GM19452 (cell line): ENCODE results near the gene HOXA9.

ENCODE experiments used
- ATAC-seq: cut with Tn5 transposase; IDR thresholded peaks from one replicate; pipeline ENCODE4 v1.9.1; 2021; ENCODE audit not compliant: unreplicated experiment

Gene HOXA9

DNA sequence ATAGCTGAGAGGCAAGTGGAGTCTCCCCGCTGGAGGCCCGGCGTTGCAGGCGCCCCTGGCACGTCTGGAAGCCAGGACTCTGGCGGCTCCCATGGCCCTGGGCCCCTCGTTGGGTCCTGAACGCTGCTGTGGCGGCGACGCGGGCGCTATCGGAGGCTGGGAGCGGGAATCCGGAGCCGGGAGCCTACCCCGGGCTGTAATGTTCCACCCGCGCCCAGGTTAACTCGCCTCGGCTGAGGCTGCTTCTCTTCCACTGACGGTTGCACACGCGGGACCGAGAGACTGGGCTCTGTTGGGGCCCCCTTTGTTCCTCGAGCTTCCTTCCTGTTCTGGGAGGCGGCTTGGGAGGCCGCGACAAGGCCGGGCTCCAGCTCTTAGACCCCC, 20.6 kb downstream of the HOXA9 start:
- ATAC-seq = no peak

GRCh38 chr7:27143950-27144780, 21.2 kb downstream of the HOXA9 start:
- ATAC-seq = no peak

- ATAC-seq = no peak
Observed at GRCh38 chr7:27143023-27143949, 22.1 kb downstream of the HOXA9 start, which contains the start of gene HOXA5. Gene HOXA5 (minus strand): TSS chr7:27143681. CDS start chr7:27143607, 74 bp downstream.

GRCh38 chr7:27142580-27143022, 22.7 kb downstream of the HOXA9 start:
- ATAC-seq = no peak

DNA sequence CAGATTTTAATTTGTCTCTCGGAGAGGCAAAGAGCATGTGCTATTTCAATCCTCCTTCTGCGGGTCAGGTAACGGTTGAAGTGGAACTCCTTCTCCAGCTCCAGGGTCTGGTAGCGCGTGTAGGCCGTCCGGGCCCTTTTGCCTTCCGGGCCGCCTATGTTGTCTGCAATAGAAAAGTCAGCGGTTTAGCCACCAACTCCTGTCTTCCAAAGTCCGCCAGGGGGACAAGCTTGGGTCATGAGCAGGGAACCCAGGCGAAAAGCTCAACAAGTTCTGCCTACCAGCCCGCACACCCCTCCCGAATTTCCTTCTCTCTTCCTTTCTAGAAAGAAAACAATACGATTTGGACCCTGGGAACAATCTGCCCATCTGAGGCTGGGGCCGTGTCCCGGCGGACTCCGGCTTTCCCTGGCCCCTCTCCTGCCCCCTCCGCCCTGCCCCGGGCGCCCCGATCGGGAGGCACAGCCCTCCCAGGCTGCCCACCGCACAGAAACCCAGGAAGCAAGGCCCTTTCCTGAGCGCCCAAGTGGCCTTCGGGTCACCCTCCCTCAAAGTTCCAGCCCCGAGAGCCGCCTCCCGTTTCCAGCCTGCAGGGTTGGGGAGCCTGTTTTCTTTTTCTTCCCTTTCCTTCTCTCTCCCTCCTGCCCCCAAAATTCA, 23.3 kb downstream of the HOXA9 start:
- ATAC-seq = no peak

- no peak for ATAC-seq
Observed at GRCh38 chr7:27141137-27141922, 24.0 kb downstream of the HOXA9 start.

- ATAC-seq = no peak
Observed at GRCh38 chr7:27140126-27140857, 25.0 kb downstream of the HOXA9 start.

- ATAC-seq = no peak
Observed at GRCh38 chr7:27139334-27140125, 25.8 kb downstream of the HOXA9 start.

GRCh38 chr7:27138985-27139333, 26.4 kb downstream of the HOXA9 start:
- ATAC-seq = no peak

DNA sequence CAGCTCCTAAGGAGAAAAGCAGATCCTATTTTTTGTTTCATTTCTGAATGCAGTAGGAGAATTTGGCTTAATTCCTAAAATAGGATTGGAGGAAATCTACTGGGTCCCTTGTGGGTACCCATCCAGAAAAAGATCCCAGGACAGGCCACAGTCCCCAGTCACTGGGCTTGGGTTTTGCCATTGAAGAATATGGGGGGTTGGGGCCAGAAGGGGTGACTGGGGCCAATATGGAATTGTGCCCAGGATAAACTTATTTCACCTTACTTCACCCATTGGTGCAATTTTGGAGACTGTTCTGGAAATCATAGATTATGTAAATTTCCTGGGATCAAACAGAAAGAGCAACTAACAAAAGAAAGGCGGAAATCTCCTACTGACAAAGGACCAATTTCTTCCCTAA, 26.9 kb downstream of the HOXA9 start:
- ATAC-seq = no peak

DNA sequence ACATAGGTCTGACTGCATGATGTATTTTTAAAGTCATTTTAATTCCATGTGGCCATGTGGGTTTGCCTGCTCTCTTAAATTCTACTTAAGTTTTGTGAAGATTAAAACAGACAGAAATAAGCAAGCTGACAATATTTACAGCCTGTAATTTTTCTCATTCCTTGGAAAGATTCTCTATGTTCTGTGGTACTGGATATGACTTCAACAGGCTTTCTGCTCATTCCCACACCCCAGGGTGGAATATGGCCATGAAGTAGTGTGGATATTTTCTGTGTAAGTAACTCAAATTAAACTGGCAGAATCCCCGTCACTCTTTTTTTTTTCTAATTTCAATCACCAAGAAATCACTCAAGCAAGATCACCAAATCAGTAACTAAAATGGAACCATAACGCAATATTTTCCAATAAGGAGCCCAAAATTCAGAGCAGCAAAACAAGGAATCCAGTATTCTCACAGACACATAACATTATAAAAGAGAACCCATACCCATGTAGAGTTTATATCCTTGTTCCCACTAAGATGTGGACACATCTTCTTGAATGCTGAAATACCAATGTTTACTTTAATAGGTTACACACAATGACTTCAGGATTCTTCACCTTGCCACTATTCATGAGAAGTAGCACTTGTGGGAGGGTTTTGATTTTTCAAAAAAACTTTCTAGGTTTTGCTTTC, 27.6 kb downstream of the HOXA9 start:
- ATAC-seq = no peak

- ATAC-seq = no peak
Observed at GRCh38 chr7:27134392-27134791, 30.9 kb downstream of the HOXA9 start.

GRCh38 chr7:27133409-27134231, 31.7 kb downstream of the HOXA9 start:
- no peak for ATAC-seq

GRCh38 chr7:27132978-27133377, 32.4 kb downstream of the HOXA9 start:
- no peak for ATAC-seq

- ATAC-seq = no peak
Observed at GRCh38 chr7:27132214-27132613, 33.1 kb downstream of the HOXA9 start.

DNA sequence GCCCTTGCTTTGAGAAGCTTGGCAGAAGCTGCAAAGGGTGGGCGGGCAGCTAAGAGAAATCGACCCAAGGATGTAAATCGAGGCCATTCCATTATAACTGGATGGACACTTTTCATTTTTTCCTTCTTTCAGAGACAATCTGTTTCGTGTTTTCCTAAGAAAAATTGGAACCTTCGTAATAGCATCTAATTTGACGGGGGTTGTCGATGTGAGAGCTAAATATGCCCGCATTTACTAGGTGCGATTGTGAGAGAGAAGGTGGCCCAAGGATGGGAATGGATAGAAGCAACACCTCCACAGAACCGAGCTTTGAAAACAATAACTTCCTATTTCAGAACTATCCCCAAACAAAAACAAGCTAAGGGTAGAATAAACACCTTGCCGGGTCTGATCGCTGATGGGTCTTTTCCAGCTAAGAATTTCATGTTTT, 33.9 kb downstream of the HOXA9 start:
- ATAC-seq = no peak

DNA sequence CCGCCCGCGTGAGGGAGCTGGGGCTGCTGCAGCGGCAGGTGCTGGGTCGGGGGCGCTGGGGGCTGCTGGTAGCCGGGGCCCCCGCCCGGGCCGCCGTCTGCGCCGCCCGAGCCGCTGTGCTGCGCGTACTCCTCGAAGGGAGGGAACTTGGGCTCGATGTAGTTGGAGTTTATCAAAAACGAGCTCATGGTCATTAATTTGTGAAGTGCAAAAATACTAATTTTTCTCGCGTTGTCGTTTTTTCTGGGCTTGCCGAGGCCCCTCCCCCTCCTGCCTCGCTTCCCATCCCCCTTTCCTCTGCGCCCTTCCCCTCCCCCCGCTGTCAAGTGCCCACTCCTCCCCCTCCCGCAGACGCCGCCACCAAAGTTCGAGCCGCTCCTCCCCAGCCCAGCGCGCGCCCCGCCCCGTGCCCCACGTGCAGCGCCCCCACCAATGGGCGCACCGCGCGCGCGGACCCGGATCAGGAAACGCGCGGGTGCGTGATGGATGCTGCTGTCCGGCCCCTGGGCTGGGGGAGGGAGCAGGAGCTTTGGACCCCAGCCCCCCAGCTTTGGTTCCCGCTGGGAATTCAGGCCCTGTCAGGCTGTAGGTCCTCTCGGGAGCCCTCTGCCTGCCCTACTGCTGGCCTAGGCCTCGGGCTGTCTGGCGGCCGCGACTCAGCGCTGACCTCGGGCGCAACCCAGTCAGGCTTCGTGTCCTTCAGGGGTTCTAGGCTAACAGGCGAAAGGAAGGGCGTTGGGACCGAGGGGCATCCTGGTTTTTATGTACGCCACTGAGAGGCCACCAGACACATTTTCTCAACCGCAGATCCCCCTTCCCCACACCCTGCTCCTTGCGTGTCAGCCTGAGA, 34.6 kb downstream of the HOXA9 start, which contains the start of gene HOXA4:
TSS of gene HOXA4 (minus strand) at position 218 of the 850 bp plus-strand sequence. CDS start at position 194, 24 bp downstream.
- no peak for ATAC-seq
